ENCODE measurements around the gene PDIK1L. TPM values are rescaled to one million over a fixed set of nuclear protein-coding genes. Genes with fewer than 3 reads are reported as not detected.
A peak's percentile ranks its signal among the peaks of the same experiment; 100 is the strongest.

Gene PDIK1L
- total RNA-seq, 1 donor from 2014 or later, result 11.8 TPM

DNA sequence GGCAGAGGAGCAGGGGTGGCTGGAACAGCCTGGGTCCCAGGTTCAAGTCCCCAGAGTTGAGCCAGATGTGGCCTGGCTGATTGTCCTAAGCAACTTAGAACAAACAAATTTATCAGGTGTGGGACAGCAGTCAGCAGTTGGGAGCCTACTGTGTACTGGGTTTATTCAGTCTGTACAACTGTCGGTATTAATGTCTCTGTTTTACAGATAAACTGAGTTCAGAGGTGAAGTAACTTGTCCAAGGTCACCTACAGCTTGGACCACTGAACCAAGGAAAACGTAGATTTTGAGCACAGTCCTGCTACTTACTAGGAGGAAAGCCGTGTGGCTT lies 29.6 kb upstream of the PDIK1L start:
- no peak for ATAC-seq
- H3K4me1 ChIP-seq, result no peaks in the 10 kb centered on the region
- no peak overlapping the region for H3K4me3 ChIP-seq
- intact Hi-C loops (cut with DNase I), result no loop called here
- H3K27me3 ChIP-seq (ENCODE audit: low read depth), result no peaks in the 10 kb centered on the region
- no peak for DNase-seq
- TF ChIP-seq, protein P1, sequence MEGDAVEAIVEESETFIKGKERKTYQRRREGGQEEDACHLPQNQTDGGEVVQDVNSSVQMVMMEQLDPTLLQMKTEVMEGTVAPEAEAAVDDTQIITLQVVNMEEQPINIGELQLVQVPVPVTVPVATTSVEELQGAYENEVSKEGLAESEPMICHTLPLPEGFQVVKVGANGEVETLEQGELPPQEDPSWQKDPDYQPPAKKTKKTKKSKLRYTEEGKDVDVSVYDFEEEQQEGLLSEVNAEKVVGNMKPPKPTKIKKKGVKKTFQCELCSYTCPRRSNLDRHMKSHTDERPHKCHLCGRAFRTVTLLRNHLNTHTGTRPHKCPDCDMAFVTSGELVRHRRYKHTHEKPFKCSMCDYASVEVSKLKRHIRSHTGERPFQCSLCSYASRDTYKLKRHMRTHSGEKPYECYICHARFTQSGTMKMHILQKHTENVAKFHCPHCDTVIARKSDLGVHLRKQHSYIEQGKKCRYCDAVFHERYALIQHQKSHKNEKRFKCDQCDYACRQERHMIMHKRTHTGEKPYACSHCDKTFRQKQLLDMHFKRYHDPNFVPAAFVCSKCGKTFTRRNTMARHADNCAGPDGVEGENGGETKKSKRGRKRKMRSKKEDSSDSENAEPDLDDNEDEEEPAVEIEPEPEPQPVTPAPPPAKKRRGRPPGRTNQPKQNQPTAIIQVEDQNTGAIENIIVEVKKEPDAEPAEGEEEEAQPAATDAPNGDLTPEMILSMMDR (IDR thresholded peaks at IDR 0.05), result no peak
- H3K36me3 ChIP-seq, result no peaks in the 10 kb centered on the region
- no peak overlapping the region for H3K27ac ChIP-seq
- H3K9me3 ChIP-seq, result no peaks in the 10 kb centered on the region

DNA sequence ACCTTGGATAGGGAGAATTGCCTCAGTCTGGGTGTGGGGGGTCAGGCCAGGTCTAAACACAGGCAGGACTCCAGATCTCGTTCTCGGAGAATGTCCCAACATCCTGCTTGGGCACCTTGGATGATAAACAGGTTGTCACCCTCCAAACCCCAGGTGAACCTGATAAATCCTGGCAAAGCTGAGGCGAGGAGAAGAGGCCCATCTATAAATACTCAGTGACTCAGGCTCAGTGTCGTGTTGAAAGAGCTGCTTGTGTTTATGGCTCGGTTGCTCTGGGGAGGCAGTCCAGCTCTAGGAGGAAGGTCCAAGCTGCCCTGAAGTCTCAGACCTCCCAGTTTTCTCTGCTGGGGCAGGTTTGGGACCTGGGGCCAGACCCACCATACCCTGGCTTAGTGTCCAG lies 28.4 kb upstream of the PDIK1L start:
- TF ChIP-seq, protein P1 (IDR thresholded peaks at IDR 0.05), result no peak
- Histone ChIP-seq H3K9me3 (no peaks in the 10 kb centered on the region), H3K4me1 (no peaks in the 10 kb centered on the region), H3K27me3 (ENCODE audit: low read depth) (no peaks in the 10 kb centered on the region), H3K27ac (no peak overlapping the region), H3K36me3 (no peaks in the 10 kb centered on the region), H3K4me3 (no peak overlapping the region)
- ATAC-seq (peak in 1 of 2 donors; percentile 17), DNase-seq (no peak)
- intact Hi-C loops (cut with DNase I), result no loop called here

DNA sequence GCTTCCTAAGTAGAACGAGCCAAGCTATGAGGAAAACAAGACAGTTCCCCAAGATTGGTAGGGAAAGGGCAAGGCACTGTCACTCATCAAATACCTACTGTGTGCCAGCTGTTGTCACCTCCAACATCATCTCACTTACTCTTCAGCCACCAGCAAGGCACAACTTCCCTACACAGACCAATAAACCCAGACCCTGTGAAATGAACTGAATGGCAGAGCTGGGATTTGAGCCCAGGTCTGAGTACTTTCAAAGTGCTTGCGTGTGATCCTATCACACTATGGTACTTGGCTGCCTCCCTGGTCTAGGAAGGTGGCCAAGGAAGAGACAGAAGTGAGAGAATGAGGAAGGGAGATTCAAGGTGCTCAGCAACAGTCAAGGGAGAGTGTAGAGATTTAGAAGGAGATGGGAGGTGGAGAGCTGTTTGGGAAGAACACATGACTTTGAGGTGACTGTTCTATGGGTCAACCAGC lies 27.5 kb upstream of the PDIK1L start:
- H3K27me3 ChIP-seq (ENCODE audit: low read depth), result peaks cover 7% of the 10 kb centered on the region
- H3K9me3 ChIP-seq, result no peaks in the 10 kb centered on the region
- intact Hi-C loops (cut with DNase I), result no loop called here
- no peak overlapping the region for H3K27ac ChIP-seq
- no peaks in the 10 kb centered on the region for H3K4me1 ChIP-seq
- TF ChIP-seq, protein P1 (IDR thresholded peaks at IDR 0.05), result no peak
- no peak overlapping the region for H3K4me3 ChIP-seq
- ATAC-seq (no peak), DNase-seq (no peak)
- H3K36me3 ChIP-seq, result no peaks in the 10 kb centered on the region

DNA sequence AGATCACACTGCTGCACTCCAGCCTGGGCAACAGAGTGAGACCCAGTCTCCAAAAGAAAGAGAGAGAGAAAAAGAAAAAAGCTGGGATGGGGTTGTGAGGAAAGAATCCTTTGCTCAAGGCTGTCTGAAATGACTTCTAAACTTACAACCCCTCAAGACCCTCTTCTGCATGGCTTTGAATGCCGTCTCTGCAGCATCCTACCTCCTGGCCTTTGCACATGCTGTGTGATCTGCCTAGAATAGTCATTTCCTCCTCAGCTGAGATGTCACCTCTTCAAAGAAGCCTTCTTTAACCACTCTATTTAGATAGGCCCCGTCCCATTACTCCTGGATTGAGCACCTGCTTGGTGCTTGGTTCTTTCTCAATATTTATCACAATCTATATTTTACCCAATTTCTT lies 26.8 kb upstream of the PDIK1L start:
- ATAC-seq (no peak), DNase-seq (no peak)
- Histone ChIP-seq H3K27ac (no peak overlapping the region), H3K9me3 (no peaks in the 10 kb centered on the region), H3K4me1 (no peaks in the 10 kb centered on the region), H3K36me3 (no peaks in the 10 kb centered on the region), H3K4me3 (no peak overlapping the region), H3K27me3 (ENCODE audit: low read depth) (peaks cover 7% of the 10 kb centered on the region)
- TF ChIP-seq, protein P1 (IDR thresholded peaks at IDR 0.05), result no peak
- intact Hi-C loops (cut with DNase I), result no loop called here

DNA sequence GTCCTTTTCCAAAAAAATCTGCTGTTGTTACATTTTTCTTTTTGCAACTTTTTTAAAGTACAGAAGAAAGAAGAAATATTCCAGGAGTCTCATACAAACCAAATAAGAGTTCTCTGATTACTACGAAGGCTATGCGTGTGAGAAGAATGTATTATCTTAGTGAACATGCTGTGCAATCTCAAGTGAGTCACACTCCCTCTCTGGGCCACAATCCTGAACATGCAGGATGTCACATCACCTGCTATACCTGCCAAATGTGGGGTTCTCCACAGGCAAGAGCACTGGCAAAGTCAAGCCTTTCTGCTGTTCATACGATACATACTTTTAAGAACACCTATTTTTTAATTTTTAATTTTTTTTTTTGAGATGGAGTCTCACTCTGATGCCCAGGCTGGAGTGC lies 22.5 kb upstream of the PDIK1L start:
- Histone ChIP-seq H3K9me3 (no peaks in the 10 kb centered on the region), H3K36me3 (no peaks in the 10 kb centered on the region), H3K4me1 (peaks cover 4% of the 10 kb centered on the region), H3K4me3 (no peak overlapping the region), H3K27ac (no peak overlapping the region), H3K27me3 (ENCODE audit: low read depth) (peaks cover 7% of the 10 kb centered on the region)
- TF ChIP-seq, protein P1 (IDR thresholded peaks at IDR 0.05), result no peak
- ATAC-seq, result no peak
- no peak for DNase-seq
- intact Hi-C loops (cut with DNase I), result no loop called here

DNA sequence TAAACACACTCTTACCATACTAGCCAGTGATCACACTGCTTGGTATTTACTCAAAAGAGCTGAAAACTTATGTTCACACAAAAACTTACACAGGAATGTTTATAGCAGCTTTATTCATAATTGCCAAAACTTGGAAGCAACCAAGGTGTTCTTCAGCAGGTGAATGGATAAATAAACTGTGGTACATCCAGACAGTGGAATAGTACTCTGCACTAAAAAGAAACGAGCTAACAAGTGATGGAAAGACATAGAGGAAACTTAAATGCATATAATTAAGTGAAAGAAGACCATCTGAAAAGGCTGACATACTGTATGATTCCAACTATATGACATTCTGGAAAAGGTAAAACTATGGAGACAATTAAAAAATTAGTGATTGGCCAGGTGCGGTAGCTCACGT lies 20.7 kb upstream of the PDIK1L start:
- no peak overlapping the region for H3K27ac ChIP-seq
- intact Hi-C loops (cut with DNase I), result no loop called here
- H3K4me3 ChIP-seq, result no peak overlapping the region
- DNase-seq (no peak), ATAC-seq (no peak)
- peaks cover 7% of the 10 kb centered on the region for H3K4me1 ChIP-seq
- H3K9me3 ChIP-seq, result no peaks in the 10 kb centered on the region
- H3K36me3 ChIP-seq, result no peaks in the 10 kb centered on the region
- peaks cover 7% of the 10 kb centered on the region for H3K27me3 ChIP-seq (ENCODE audit: low read depth)
- TF ChIP-seq, protein P1 (IDR thresholded peaks at IDR 0.05), result no peak
